ENCODE data around the gene MRGPRF.
A peak's percentile ranks its signal among the peaks of the same experiment; 100 is the strongest.

MRGPRF gene

GRCh38 chr11:69054397-69055211 lies 41.6 kb upstream of the MRGPRF start:
- POLR2A ChIA-PET (ENCODE audit: low non-redundant PET): no interaction called here
- TF ChIP-seq CTCF (conservative IDR thresholded peaks at IDR 0.05; ENCODE audit: low read depth): no peak
- DNase-seq (ENCODE audit: low spot score): no peak
- H3K27ac ChIP-seq: no peak overlapping the region
- CTCF ChIA-PET: no interaction called here

GRCh38 chr11:69053546-69054396 lies 40.7 kb upstream of the MRGPRF start:
- CTCF ChIA-PET: no interaction called here

GRCh38 chr11:69053169-69053477 lies 40.1 kb upstream of the MRGPRF start:
- peak overlapping the region; percentile 74 for H3K27ac ChIP-seq
- POLR2A ChIA-PET (ENCODE audit: low non-redundant PET): no interaction called here
- CTCF ChIA-PET: no interaction called here
- no peak for DNase-seq (ENCODE audit: low spot score)
- TF ChIP-seq CTCF (conservative IDR thresholded peaks at IDR 0.05; ENCODE audit: low read depth): no peak

More at GRCh38 chr11:69053546-69054396, 40.7 kb upstream of the MRGPRF start:
- TF ChIP-seq CTCF (conservative IDR thresholded peaks at IDR 0.05; ENCODE audit: low read depth): no peak
- POLR2A ChIA-PET (ENCODE audit: low non-redundant PET): no interaction called here
- no peak for DNase-seq (ENCODE audit: low spot score)
- no peak overlapping the region for H3K27ac ChIP-seq

GRCh38 chr11:69052343-69053168 lies 39.5 kb upstream of the MRGPRF start:
- DNase-seq (ENCODE audit: low spot score): no peak
- peak overlapping the region; percentile 74 for H3K27ac ChIP-seq
- ChIA-PET CTCF (no interaction called here), POLR2A (ENCODE audit: low non-redundant PET) (no interaction called here)
- no peak for TF ChIP-seq CTCF (conservative IDR thresholded peaks at IDR 0.05; ENCODE audit: low read depth)

- POLR2A ChIA-PET (ENCODE audit: low non-redundant PET): no interaction called here
- no peak for DNase-seq (ENCODE audit: low spot score)
- TF ChIP-seq CTCF (conservative IDR thresholded peaks at IDR 0.05; ENCODE audit: low read depth): no peak
- peak overlapping the region; percentile 74 for H3K27ac ChIP-seq
- CTCF ChIA-PET: interaction anchor here (0.6 kb wide), 1 partner anchor 839 kb away, joined by 4 read pairs; no protein-coding TSS in a partner anchor
Measured at GRCh38 chr11:69051381-69052342, 38.6 kb upstream of the MRGPRF start.
